Uterus (tissue), 4 donors: ENCODE results near the gene NAV2. TPM values are rescaled to one million over a fixed set of nuclear protein-coding genes. Genes with fewer than 3 reads are reported as not detected.

ENCODE experiments used
- DNase-seq, 2 donors: peaks; one replicate each; pipeline ENCODE4 v3.0.0-alpha.2; 2019 to 2020
- H3K27ac ChIP-seq, 2 donors: fragments of 200-600 bp; sonication (generic); 1 replicate in 1 of 2; 2 replicates in 1 of 2; pipeline ENCODE4 v1.5.1; 2016 to 2018
- H3K27me3 ChIP-seq, 2 donors: fragments of 200-600 bp; sonication (generic); one replicate each; pipeline ENCODE4 v1.5.1; 2018 to 2019; ENCODE audit warnings: control low read depth in 1 of 2
- H3K36me3 ChIP-seq, 2 donors: fragments of 200-600 bp; sonication (generic); one replicate each; pipeline ENCODE4 v1.5.1; 2019; ENCODE audit warnings: control low read depth in 1 of 2
- H3K4me1 ChIP-seq, 2 donors: fragments of 200-600 bp; sonication (generic); one replicate each; pipeline ENCODE4 v1.5.1; 2018 to 2019; ENCODE audit warnings: control low read depth in 1 of 2
- H3K4me3 ChIP-seq, 2 donors: fragments of 200-600 bp; sonication (generic); 1 replicate in 1 of 2; 2 replicates in 1 of 2; pipeline ENCODE4 v1.5.1; 2018 to 2019; ENCODE audit warnings: mild to moderate bottlenecking in 1 of 2
- H3K9me3 ChIP-seq, 2 donors: fragments of 200-600 bp; sonication (generic); one replicate each; pipeline ENCODE4 v1.5.1; 2019; ENCODE audit warnings: control low read depth in 1 of 2
- CTCF ChIP-seq, 4 experiments: fragments of 200-600 bp in 2 of 4; fragments of 450-650 bp in 2 of 4; sonication (generic) in 2 of 4; IDR thresholded peaks; one replicate each; pipeline ENCODE4 v1.5.1; 2016 to 2019; ENCODE audit warnings: antibody characterized with exemption in 4 of 4, mild to moderate bottlenecking in 2 of 4, moderate library complexity in 1 of 4
- POLR2A ChIP-seq, 2 donors: fragments of 450-650 bp; IDR thresholded peaks; one replicate each; pipeline ENCODE4 v1.6.1; 2016; ENCODE audit warnings: antibody characterized with exemption in 2 of 2, mild to moderate bottlenecking in 1 of 2, moderate library complexity in 1 of 2
- intact Hi-C: fragments of 100-400 bp; cut with DNase I; formaldehyde crosslinking; loops from one replicate; pipeline ENCODE4 v1.15.1; 2023; ENCODE audit warnings: low total_unique reads
- total RNA-seq, 4 donors: library from RNA; depleted of rRNA in 3 of 4; stranded (reverse); fragments of >200 nt in 3 of 4; gene quantifications; one replicate each; pipeline versions ENCODE4 v1.1.0 to v1.2.4, GENCODE V29; 2014 to 2023
- donor health status: DM: yes; HTN: yes; CAD: no.

NAV2 gene
- total RNA-seq, 4 donors from 2014 or later, result 2.6 to 31.6 (median 5.7) TPM

- intact Hi-C loops, result no loop called here
- no peak overlapping the region for H3K4me3 ChIP-seq
- DNase-seq, result no peak
- no peaks in the 10 kb centered on the region for H3K4me1 ChIP-seq
- TF ChIP-seq CTCF (IDR thresholded peaks at IDR 0.05) (no peak), POLR2A (IDR thresholded peaks at IDR 0.05) (no peak)
- H3K27ac ChIP-seq, result no peak overlapping the region
- H3K27me3 ChIP-seq, result no peaks in the 10 kb centered on the region
- H3K36me3 ChIP-seq, result no peaks in the 10 kb centered on the region
- H3K9me3 ChIP-seq, result no peaks in the 10 kb centered on the region
Measured at GRCh38 chr11:19907839-19908238, 195.2 kb downstream of the NAV2 start.

GRCh38 chr11:19910931-19911330, 198.3 kb downstream of the NAV2 start:
- H3K27me3 ChIP-seq, result no peaks in the 10 kb centered on the region

GRCh38 chr11:19912115-19912957, 199.7 kb downstream of the NAV2 start:
- Histone ChIP-seq H3K9me3 (no peaks in the 10 kb centered on the region), H3K27me3 (no peaks in the 10 kb centered on the region), H3K36me3 (no peaks in the 10 kb centered on the region), H3K27ac (no peak overlapping the region), H3K4me1 (no peaks in the 10 kb centered on the region), H3K4me3 (no peak overlapping the region)
- TF ChIP-seq POLR2A (IDR thresholded peaks at IDR 0.05) (no peak), CTCF (IDR thresholded peaks at IDR 0.05) (no peak)
- no peak for DNase-seq
- intact Hi-C loops, result no loop called here

More at GRCh38 chr11:19910931-19911330, 198.3 kb downstream of the NAV2 start:
- H3K27ac ChIP-seq, result no peak overlapping the region
- DNase-seq, result no peak
- H3K36me3 ChIP-seq, result no peaks in the 10 kb centered on the region
- TF ChIP-seq POLR2A (IDR thresholded peaks at IDR 0.05) (no peak), CTCF (IDR thresholded peaks at IDR 0.05) (no peak)
- no peaks in the 10 kb centered on the region for H3K4me1 ChIP-seq
- no peaks in the 10 kb centered on the region for H3K9me3 ChIP-seq
- intact Hi-C loops, result no loop called here
- no peak overlapping the region for H3K4me3 ChIP-seq

GRCh38 chr11:19912958-19913892, 200.6 kb downstream of the NAV2 start:
- no peaks in the 10 kb centered on the region for H3K36me3 ChIP-seq
- intact Hi-C loops, result no loop called here
- DNase-seq, result no peak
- H3K9me3 ChIP-seq, result no peaks in the 10 kb centered on the region
- H3K27me3 ChIP-seq, result no peaks in the 10 kb centered on the region
- no peak overlapping the region for H3K27ac ChIP-seq
- no peak overlapping the region for H3K4me3 ChIP-seq
- H3K4me1 ChIP-seq, result no peaks in the 10 kb centered on the region
- no peak for TF ChIP-seq POLR2A (IDR thresholded peaks at IDR 0.05)
- no peak for TF ChIP-seq CTCF (IDR thresholded peaks at IDR 0.05)

GRCh38 chr11:19913893-19914249, 201.2 kb downstream of the NAV2 start:
- Histone ChIP-seq H3K27ac (no peak overlapping the region), H3K27me3 (no peaks in the 10 kb centered on the region), H3K9me3 (no peaks in the 10 kb centered on the region), H3K4me3 (no peak overlapping the region), H3K36me3 (no peaks in the 10 kb centered on the region), H3K4me1 (no peaks in the 10 kb centered on the region)
- TF ChIP-seq POLR2A (IDR thresholded peaks at IDR 0.05) (no peak), CTCF (IDR thresholded peaks at IDR 0.05) (no peak)
- DNase-seq, result no peak
- intact Hi-C loops, result no loop called here
